Thyroid gland (tissue), 4 donors: Measurements from ENCODE around the gene LAMA3.

Source experiments
- CTCF ChIP-seq, 6 experiments: fragments of 200-600 bp in 3 of 6; fragments of 450-650 bp in 3 of 6; sonication (generic) in 3 of 6; IDR thresholded peaks; one replicate each; pipeline ENCODE4 v1.5.1; 2016 to 2019; ENCODE audit warnings: antibody characterized with exemption in 6 of 6, mild to moderate bottlenecking in 2 of 6, inconsistent platforms in 1 of 6, moderate library complexity in 1 of 6
- POLR2A ChIP-seq, 2 donors: fragments of 450-650 bp; IDR thresholded peaks; one replicate each; pipeline ENCODE4 v1.6.1; 2017; ENCODE audit warnings: antibody characterized with exemption in 2 of 2, mild to moderate bottlenecking in 2 of 2, moderate library complexity in 1 of 2

GRCh38 chr18:23668731-23669130 is 20.5 kb upstream of the LAMA3 start:
- TF ChIP-seq CTCF (IDR thresholded peaks at IDR 0.05) = no peak
- no peak for TF ChIP-seq POLR2A (IDR thresholded peaks at IDR 0.05)
